HG02623 (cell line): ENCODE measurements around the gene DLGAP4.

ENCODE experiments used
- ATAC-seq: cut with Tn5 transposase; IDR thresholded peaks from one replicate; pipeline ENCODE4 v1.9.1; 2021; ENCODE audit warnings: moderate library complexity; ENCODE audit not compliant: unreplicated experiment

DLGAP4 gene

DNA sequence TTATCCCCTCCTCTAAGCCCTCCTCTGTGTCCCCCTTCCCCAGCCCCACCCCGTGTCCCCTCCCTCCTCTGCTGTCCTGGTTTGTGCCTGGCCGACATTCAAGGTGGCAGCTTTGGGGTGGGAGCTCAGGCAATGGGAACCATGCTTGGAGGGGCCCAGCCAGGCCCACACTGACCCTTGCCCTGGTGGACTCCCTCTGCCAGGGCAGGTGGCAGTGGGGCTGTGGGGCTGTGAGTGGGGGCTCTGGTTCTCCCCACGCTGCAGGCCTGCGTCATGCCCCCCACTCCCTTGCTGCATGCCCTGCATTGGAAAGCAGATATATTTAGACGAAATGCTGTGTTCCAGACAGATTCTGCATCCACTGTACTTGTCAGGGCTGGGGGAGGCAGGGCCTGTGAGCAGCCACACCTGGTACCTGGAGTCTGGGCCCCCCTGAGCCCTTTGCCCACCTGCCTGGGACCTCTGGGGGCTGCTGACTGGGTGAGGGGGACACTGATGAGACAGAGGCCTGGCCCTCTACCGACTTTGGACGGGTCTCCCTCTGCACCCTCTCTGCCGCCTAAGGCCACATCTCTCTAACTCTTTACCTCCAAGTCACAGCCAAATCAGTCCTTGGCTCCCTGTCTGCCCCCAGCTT is 14.2 kb downstream of the DLGAP4 start:
- no peak for ATAC-seq

DNA sequence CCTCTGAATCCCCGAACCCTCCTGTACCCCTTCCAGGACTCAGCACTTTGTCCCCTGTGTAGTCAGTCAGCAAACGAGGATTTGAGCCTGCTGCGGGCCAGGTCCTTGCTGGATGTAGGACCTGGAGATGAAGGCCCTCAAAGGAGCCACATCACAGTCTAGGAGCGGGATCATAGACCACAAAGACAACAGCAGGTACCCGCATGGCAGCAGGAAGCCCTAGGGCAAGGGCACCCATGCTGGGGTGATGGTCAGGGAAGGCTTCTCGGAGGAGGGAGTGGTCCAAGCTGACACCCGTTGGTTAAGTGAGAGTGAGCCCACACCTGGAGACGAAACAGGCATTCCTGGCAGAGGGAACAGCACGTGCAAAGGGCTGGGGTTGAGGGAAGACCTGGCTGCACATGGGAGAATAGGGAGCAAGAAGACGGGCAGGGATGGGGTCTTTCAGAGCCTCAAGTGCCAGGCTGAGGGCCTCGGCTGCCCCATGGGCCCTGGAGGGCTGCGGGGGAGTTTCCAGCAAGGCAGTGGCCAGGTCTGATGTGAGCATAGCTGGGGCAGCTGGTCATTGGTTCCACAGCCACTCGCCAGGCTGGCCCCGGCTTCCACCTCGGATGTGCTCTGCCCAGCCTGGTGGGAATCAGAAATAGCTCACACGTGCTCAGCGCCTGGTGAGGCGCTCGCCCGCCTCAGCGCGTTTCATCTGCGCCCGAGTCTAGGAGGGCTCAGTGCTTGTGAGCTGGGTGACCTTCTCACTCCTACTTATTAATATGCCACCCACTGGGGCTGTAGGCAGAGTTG is 15.0 kb downstream of the DLGAP4 start:
- no peak for ATAC-seq

DNA sequence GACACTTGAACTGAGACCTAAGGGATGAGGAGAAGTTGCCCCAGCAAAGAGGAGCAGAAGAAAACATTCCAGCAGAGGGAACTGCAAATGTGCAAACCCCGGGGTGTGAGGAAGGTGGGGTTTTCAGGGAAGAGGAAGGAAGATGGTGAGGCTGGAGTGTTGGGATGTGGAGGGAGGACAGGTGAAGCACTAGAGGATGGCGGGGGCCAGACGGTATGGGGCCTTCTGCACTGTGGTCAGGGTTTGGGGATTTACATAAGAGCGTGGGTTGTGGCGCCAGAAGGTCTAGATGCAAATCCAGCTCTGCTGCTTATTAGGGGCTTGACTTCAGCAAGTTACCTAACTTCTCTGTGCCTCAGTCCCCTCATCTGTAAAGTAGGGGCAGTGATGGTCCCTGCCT is 16.0 kb downstream of the DLGAP4 start:
- no peak for ATAC-seq

DNA sequence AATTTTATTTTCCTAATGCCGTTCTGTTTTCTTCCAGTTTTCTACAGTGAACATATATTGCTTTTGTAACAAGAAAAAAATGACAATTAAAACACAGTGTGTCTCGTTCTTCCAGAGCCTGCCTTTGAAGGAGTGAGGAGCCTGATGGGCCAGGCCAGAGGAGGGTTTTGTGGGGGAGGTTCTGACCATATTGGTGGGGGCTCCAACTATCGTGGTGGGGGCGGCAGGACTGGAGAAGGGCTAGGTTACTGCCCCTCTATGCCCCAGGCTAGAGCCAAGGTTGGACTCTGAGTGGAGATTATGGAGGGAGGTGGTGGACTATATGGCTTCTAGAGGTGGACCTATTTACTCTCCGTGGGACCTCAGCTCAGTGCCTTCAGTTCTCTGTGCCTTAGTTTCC is 24.0 kb downstream of the DLGAP4 start:
- no peak for ATAC-seq

DNA sequence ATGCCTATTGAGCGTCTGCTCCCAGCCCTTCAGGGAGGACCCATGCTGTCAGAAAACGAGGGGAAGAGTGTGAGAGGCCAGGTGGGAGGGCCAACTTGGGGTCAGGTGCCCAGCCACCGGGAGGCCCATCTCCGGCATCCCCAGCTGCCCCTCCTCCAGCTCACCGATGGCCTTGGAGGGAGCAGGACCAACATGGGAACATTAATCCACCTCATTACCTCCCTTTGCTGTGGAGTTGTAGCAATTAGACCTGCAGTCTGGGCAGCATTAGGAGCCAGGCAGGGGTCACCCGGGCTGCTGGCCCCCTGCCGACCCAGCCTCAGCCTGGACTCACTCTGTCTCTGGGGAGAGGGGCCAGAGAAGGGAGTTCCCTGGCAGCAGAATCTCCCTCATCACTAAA is 25.1 kb downstream of the DLGAP4 start:
- no peak for ATAC-seq

DNA sequence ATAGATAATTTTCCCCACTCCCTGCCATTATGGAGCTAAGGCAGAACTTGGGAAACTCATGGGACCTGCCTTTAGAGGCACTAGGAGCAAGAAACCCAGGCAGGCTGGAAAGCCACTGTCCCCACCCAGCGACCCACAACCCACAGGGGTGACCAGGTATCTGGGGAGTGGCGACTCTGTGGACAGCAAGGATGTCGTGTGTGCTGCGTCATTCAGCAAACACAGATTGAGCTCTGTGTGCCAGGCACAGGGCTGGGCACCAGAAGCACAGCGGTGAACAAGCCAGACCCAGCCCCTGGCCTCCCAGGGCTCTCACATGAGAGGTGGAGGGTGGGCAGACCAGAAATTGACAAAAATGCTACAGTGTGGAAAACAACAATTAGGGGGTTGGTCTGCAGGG is 27.7 kb downstream of the DLGAP4 start:
- ATAC-seq = no peak

DNA sequence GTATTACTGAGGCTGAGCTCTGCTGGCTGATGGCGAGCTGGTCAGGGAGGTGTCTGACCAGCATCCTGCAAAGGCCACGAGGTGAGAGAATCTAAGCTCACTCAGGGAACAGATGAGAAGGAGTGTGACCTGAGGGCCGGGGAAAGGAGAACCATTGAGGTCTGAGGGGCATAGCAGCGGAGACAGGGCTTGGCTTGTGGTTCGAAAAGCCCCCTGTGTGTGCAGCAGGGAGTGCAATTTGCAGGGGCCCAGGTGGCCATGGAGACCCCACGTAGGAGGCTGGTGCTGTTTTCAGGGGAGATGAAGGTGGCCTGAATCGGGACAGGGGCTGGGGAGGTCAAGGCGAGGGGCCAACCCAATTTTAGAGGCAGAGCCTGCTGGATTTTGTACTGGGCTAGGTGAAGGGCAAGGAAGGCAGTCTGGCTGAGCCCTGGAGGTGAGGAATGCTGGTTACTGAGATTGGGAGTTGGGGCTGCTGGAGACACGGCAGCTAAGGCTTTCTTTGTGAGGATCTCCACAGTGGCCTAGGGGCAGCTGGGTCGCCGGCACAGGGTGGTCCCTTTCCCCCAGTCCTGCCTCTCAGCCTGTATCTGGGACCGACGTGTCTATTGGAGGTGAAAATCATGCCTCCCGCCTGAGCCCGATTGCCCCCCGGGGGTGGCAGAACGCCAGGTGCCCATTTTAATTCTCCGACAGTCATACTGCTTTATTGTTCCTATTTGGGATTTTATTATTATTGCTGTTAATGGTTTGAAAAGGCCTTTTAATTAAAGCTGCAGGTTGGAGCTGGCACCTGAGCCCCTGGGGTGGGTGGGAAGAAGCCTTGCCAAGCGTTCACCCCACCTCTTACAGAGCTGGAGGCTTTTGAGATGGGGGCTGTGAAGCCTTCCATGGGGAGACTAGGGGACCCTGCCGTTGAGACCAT is 28.4 kb downstream of the DLGAP4 start:
- no peak for ATAC-seq

DNA sequence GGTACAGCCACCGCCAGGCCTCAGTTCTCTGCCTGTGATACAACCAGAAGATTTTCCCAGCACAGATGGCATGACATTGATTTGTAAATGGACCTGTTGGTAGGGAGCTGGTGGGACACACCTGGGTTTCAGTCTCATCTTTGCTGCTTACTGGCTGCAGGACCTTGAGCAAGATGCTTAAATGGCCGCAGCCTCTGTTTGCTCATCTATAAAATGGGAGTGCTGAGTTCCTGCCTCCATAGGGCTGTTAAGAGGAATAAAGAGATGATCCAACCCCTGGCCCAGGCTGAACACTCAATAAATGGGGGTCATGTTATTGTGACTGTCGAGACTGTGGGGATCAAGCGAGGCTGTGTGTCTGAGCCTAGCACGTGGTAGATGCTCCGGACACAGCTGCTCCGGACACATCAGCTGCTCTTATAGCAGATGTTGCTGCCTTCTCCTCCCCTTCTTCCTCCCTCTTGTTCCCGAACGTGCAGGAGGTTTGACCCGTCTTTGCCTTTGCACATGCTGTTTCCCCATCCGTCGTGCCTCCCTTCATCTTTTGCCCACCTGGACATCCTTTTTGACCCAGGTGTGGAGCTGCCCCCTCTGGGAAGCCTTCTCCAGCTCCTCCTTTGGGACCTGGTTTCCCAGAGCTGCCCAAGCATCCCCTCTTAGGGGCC is 29.2 kb downstream of the DLGAP4 start:
- ATAC-seq = no peak

DNA sequence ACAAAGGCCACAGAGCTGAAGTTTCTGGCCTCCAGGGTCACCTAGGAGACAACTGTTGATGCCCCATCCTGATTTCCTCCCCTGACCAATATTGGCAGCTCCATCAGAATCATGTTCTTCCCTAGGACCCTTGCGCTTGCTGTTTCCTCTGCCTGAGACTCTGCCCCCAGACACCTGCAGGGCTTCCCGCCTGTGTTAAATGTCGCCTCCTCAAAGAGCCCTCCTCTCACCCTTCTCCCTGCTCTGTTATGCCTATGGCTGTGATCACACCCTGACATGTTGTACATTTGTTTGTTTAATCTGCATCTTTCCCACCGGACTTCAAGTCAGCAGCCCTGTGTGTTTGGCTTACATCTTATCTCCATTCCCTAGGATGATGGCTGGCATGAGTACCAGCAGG is 30.1 kb downstream of the DLGAP4 start:
- no peak for ATAC-seq

DNA sequence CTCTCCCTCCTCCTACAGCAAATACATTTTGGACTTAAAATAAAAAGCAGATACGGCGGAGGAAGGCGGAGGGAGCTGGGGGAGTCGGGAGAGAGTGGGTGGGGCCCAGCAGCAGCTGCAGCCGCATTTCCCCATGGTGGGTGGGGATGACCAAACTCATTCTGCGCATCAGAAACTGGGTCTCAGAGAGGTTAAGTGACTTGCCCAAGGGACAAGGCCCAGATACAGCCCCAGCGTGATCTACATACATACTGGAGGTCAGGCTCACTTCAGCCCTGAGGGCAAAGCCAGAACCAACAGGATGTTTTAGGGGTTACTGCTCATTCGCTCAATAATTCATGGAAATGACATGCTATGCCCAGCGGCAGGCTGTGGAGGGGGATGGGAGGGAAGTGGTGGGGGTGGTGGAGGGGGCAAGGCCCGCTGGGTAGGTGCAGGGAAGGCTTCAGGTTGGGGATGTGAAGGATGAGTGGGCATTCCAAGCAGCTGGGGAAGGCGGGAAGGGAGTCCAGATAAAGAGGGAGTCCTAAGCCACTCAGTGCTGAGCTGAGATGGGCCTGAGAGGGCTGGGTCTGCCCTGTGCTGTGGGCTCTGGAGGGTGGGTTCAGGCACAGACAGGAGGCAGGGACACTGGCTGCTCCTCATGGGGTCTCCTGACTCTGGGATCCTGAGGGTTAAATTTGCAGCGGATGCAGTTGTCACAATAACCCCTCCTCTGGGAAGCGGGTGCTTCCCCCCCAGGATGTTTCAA is 31.0 kb downstream of the DLGAP4 start:
- no peak for ATAC-seq

DNA sequence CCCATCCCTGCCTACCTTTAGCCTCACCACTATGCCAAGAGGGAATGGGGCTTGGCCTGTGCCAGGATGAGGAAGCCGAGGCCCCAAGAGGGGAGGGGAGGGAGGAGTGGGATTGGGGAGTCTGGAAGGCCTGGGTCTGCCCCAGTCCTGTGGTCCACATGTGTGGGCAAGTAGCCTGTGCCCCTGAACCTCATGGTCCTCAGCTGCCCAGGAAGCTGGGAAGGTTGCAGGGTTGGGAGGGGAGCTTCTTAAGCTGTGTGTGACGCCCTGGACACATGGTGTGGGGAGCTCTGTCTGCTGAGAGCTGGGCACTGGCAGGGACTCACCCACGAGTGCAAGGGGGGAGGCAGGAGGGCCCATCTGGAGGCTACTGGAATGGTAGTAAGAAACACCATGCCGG is 31.7 kb downstream of the DLGAP4 start:
- no peak for ATAC-seq

DNA sequence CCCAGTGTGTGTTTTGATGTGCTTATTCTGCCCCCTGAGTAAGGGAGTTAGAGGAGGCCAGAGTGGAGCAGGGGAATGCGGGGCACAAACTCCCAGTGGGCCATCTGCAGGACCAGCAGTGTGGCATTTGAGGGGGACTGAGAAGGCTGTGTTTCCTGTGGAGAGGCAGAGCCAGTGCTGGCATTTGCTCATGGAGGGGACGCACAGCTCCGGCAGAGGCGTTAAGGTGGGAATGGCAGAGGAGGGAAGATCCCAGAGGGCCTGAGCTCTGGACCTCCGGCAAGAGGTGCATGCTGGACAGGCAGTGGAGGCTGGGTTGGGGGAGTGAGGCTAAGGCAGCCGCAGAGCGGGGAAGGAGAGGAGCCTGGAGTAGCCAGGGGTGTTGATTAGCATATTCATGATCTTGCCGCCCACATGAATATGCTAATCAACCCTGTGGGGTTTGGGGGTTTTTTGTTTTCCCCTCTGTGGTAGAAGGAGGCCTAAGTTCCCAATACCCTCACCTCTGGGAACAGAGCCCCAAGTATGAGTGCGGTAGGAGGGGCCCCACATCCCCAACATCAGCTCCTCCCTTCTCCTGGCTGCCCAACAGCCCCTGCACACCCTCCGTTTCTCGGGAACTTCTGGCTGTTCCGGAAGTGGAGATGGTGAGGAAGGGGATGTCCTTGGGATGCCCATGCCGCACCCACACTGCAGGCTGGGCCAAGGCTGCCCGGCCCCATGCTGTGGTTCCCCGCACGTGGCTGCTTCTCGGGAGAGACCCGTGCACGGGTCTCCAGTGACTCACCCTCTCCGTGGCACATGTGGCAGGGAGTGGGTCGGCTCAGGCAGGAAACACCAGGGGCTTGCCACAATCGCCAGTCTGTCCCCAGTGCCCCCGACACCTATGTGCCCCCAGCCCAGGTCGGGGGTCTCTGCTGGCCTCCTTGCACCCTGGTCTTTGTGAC is 33.8 kb downstream of the DLGAP4 start:
- ATAC-seq = no peak

DNA sequence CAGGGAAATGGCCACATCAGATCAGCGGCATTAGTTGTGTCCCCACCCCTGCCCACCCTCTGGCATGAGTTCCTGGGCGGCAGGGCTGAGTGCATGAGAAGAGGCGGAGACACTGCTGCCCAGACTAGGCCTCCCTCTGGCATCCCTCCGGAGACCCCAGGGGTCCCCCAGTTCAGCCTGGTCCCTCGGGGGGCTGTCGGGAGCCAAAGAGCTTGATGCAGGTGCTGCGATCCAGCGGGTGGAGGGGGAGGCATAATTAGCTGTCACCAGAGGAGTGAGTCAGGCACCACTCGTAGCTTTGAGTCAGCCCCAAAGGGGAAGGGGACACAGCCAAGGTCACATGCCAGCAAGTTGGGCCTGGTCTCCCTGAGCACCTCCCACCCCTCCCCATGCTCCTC is 34.5 kb downstream of the DLGAP4 start:
- ATAC-seq = no peak

DNA sequence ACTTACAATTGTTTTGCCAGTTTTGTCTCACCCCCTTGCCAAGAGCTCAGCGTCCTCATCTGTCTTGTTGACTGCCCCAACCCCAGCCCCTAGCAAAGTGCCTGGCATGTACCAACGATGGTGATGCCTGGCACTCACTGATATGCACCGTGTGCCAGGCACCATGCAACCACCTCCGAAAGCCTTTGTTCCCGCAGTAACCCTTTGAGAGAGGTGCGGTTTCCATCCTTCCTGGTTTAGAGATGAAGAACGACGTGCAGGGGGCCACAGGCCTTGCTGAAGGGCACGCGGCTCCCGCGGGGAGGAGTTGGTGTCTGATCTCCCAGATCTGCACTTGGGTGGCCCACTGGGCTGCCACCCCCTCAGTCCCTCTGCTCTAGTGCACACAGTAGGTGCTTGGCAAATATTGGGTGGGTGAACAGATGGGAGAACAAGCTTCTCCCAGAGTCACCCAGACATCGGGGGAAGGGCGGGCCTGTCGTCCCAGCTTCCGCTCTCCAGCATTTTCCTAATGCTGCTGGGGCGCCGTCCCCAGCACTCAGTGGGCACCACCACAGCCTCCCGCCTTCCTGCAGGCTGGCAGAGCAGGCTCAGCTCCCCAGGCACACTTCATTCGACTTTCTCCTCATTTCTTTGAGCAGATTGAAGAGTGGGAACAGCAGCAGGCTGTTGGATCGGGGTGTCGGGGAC is 35.3 kb downstream of the DLGAP4 start:
- no peak for ATAC-seq

DNA sequence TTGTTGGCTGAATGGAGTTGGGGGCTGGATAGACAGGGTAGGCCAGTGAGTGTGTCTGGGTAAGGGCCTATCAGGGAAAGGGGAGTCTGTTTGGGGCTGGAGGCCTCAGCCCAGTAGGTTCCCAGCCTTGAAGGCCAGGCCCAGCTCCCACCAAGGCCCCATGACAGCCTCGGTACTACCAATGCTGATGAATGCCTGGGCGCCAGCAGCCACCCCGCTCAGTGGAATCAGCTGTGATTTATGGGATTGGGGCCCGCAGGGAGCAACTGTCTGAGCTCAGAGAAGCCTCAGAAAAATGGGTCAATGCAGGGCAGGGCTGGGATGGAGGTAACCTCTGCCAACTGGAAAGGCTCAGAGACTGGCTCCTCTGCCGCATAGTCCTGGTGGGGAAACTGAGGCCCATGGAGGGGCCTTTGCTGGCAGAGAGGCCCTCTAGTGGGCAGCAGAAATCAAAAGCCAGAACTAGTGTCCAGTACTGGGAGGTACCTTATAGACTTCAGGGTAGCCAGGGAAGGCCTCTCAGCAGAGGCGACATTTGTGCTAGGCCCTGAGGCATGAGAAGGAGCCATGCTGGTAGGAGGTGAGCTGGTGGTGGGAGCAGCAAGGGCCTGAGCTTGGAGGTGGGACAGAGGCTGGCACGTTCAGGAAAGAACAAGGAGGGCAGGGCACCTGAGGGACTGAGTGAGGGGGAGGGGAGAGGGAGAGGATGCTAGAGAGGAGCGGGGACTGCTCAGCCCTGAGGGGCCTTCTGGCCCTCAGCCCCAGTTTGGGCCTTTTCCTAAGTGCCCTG is 36.4 kb downstream of the DLGAP4 start:
- no peak for ATAC-seq

DNA sequence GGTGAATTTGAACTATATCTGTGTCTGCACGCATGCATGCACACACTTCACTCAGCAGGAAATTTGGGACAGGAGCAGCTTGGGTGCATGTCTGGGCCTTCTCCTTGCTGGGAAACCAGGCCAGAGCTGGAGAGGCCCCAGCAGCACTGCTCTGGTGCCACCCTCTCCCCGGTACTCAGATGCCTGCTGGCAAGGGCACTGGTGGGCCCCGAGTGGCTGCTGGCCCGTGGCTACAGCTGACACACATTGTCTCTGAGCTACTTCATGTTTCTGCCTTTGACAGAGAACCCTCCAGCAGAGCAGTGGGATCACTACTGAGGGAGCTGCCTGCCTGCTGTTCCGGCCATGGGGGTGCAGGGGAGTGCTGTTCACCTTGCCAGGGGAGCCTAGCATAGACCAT is 37.5 kb downstream of the DLGAP4 start:
- ATAC-seq = no peak

DNA sequence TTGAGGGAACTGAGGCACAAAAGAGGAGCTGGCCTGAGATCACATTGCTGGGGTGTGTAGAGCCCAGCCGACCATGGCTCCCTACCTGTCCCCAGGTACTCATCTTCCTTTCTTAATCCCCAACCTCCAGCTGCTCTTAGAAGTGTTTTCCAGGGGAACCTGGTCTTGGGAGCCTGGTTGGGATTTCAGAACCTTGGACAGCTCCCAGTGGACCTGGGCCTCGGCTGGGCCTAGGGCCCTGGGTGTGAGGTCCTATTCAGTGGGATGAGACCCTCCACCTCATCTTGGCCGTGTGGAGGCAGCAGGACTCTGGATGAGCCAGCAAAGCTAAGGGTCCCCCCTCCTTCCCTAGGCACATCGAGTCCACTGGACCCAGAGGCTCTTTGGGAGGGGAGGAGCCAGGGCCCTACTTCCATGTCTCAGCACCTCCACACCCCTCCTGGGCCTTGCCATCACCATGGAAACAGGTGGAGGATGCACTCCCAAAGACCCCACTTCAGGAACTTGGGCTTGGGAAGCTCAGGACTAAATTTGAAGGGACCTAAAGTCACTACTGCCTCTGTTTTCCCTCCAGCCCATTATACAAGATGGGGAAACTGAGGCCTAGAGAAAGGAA is 38.5 kb downstream of the DLGAP4 start:
- no peak for ATAC-seq

DNA sequence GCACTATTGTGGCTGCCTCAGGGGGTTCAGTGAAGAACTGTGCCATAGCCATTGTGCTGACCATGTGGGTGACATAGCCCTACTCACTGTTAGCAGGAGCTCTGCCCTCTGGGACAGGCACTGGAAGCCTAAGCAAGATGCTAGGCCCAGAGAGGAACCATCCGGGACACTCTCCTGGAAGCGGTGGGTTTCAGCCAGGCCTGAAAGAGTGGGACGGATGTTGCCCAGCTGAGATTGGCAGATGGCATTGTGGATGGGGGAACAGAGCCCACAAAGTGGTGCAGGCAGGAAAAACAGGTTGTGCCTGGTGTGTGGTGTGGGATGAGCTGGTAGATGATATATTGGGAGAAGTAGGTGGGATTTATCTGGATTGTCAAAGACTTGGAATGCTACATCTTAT is 40.1 kb downstream of the DLGAP4 start:
- no peak for ATAC-seq
